Inflammatory macrophage (primary cell): Measurements from ENCODE around the gene CXCL10.
"Not testable (repeated sequence)": the region's sequence is repeated elsewhere in the genome, so short reads cannot be mapped to it uniquely, and the experiment has no call there.

Experiments used
- DNase-seq, 2 donors: peaks; one replicate each; pipeline ENCODE4 v3.0.0-alpha.2; 2020 to 2022

Gene CXCL10

DNA sequence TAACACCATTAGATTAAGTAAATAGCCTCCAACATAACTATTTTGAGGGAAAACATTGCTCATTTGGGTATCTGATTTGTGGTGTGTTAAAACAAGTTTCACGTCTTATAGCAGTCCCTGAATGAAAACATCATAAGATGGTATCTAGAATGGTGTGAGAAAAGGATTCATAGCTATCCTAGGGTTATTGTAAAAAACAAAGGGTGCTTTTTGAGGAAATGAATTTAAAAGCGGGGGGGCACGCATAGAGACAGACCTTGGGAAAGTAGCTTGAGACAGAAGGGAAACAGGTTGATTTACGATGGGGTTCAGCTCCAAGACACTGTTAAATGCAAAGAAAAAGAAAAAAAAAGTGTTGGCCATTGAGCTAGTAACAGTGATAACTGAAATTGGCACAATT is 768 bp upstream of the CXCL10 start:
- no peak for DNase-seq

DNA sequence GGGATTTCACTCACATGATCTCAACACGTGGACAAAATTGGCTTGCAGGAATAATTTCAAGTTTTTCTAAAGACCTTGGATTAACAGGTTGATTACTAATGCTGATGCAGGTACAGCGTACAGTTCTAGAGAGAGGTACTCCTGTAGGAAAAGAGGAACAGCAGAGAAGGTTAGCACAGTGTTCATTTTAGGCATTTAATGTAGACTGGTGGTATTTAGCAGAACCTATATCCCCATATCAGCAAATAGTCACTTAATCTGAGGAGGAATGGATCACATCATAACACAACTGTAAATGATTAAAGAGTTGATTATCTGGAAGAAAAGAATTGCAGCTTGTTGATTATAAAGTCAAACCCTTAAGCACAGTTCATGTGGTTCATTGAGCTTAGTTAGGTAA is 620 bp downstream of the CXCL10 start:
- no peak for DNase-seq

GRCh38 chr4:76022031-76022430 is 1.3 kb downstream of the CXCL10 start:
- no peak for DNase-seq

DNA sequence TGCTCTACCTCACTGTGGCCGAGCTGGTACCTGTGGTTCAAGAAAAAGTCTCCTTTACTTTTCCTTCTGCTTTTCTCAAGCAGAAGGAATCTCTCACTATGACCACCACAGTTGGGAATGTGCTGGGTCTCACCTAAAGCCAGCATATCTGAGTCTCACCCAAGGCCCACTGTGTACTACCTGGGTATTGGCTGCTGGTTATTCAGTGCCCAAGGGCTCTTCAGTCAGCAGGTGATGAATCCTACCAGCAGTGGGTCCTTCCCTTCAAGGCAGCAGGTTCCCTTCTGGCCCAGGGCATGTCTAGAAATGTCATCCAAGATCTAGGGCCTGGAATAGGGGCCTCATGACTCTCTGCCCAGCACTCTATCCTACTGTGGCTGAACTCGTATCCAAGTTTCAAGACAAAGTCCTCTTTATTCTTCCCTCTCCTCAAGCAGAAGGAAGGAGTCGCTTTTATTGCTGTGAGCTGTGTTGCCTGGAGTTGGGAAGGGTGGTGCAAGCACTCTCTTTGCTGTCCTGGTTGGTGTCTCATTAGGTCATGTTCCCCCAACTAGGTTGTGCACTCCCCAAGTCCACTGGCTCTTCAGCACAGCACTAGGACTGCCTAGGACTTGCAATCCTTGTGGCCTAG is 6.1 kb downstream of the CXCL10 start:
- no peak for DNase-seq

DNA sequence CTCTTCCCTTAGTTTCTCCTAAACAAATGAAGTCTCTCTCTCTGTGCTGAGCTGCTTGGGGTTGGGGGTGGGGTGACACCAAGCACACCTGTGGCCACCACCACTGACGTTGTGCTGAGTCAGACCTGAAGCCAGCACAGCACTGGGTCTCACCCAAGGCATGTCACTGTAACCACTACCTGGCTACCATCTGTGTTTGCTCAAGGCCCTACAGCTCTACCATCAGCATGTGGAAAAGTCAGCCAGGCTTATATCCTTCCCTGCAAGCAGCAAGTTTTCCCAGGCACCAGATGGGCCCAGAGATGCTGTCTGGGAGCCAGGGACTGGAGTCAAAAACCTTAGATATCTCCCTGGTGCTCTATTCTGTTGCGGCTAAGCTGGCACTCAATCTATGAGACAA is 6.9 kb downstream of the CXCL10 start:
- DNase-seq, result no peak

DNA sequence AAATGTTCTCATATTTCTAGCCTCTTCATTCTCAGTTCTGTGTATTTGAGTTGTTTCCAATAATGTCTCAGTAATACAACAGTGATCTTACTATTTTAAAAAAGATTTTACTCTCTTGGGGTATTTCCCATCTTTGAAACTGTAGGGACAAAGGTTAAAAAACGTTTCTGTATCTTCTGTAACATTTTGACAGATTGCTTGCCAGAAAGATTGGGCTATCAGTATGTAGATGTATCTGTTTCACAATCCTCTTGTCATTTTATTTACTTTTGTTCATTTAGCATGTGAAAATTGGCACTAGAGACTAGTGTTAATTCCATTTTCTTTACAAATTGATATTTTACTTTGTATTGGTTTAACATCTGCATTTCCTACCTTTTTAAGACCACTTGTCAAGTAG is 9.8 kb downstream of the CXCL10 start:
- no peak for DNase-seq

DNA sequence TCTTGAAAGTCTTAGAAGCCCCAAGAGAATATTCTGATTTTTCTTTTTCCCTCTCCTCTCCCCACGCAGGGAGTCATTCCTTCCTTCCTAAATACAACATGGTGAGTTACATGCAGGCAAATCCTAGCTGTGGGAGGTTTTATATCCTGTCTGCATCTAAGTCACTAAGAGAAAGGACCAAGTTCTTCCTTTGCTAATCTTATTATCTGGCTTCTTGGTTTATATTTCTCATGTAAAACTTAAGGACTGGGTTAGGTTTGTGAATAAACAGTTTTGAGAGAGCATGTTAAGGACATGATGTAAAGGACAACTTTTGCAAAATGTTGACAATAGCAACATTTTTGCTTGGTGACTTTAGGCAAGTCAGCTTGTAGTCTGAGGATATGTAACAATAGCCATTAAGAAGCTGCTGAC is 10.9 kb downstream of the CXCL10 start:
- no peak for DNase-seq

DNA sequence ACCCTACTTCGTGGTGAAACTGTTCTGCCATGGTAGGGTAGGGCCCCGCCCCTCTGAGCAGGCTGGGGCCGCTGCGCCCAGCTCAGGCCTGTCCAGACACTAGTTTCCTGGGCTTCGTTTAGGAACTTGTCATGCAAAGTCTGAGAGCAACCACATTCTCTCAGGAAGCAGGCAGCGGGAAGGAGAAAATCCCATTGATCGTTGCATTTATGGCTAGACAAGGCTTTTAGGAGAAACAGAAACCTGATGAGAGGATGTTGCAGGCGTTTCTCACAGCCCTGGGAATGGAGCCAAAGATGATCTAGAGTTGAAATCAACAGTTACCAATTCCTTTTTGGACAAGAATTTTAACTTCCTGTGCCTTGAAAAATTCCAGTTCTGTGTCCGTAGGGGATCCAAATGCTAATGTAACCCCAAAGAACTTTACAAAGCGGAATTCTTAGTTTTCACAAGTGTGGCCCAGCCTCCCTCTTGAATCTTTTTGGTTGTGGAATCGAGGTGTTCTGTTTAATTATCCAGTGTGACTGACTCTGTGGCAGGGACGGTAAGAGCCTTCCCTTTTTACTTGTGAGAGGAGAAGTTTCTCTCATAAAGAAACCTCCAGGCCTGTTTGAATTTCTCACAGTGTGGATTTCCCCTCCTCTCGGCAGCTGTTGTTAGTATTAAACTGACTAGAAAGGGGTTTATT is 11.5 kb downstream of the CXCL10 start:
- DNase-seq, result peak; percentile 54 to 60

GRCh38 chr4:76011018-76011670 is 12.2 kb downstream of the CXCL10 start:
- DNase-seq, result no peak

GRCh38 chr4:76010576-76010975 is 12.7 kb downstream of the CXCL10 start:
- no peak for DNase-seq

GRCh38 chr4:76009311-76009710 is 14.0 kb downstream of the CXCL10 start:
- DNase-seq, result peak in 1 of 2 donors; percentile 19

GRCh38 chr4:76007089-76007862 is 16.0 kb downstream of the CXCL10 start, which contains the start of gene CXCL9:
Gene CXCL9, minus strand, starts transcription at chr4:76007509. Its CDS starts 60 bp downstream, at chr4:76007449.
- DNase-seq, result no peak

DNA sequence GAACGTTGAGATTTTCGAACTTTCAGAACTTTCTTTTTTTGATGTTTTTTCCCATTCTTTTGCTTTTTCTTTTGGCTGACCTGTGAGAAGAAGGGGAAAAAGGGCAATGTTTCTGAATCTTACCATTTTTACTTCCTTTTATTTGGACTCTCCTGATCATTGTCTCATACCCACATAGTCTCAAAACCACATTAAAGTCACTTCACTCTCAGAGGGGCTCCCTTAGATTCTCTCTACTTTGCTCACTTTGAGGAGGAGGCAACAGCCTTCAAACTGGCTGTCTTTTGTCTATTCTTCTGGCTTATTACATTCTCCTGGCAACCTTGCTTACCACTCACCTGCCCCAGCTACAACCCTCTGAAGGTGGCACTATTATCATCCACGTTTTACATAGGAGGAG is 19.7 kb downstream of the CXCL10 start:
- no peak for DNase-seq

- DNase-seq, result peak; percentile 82 to 91
Observed at GRCh38 chr4:76003035-76003434, 20.3 kb downstream of the CXCL10 start.

DNA sequence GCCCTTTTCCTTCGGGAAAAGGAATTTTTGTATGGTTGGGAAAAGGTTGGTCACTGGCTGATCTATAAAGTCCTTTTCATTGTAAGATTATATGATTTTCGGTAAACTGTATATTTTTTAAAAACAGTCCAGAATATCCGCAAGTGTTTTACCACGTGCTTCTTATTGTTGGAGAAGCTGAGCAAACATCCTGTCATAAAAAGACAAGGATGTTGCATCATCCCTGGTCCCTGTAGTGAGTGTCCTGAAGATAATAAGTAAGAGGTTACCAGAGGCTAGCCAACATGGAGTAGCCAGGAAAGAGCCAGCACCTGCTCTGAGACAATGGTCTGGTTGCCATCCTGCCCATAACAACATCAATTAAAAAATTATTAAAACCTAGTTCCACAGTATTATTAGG is 21.1 kb downstream of the CXCL10 start:
- DNase-seq, result peak; percentile 56 to 64

- peak; percentile 50 to 57 for DNase-seq
Observed at GRCh38 chr4:76001700-76002099, 21.6 kb downstream of the CXCL10 start.

GRCh38 chr4:76000279-76000678 is 23.0 kb downstream of the CXCL10 start:
- DNase-seq, result no peak

DNA sequence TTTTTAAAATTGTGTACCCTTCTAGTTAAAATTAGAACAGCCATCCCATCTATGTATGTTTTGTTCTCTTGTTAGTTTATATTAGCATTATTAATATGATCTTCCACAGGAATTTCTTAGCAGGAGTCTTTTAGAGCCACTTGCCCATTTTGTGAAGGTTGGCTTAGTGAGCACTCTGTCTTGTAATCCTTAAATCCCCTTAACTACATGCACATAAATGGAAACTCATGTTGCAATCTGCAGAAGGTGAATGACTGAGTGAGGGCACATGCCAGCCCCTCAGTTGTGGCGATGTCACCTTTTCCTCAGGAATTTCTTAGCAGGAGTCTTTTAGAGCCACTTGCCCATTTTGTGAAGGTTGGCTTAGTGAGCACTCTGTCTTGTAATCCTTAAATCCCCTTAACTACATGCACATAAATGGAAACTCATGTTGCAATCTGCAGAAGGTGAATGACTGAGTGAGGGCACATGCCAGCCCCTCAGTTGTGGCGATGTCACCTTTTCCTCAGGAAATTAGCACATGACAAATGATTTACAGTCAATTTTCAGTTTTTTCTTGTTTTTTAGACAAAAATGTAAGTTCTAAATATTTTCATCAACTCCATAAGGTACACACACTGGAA is 24.7 kb downstream of the CXCL10 start:
- not testable (repeated sequence) for DNase-seq

DNA sequence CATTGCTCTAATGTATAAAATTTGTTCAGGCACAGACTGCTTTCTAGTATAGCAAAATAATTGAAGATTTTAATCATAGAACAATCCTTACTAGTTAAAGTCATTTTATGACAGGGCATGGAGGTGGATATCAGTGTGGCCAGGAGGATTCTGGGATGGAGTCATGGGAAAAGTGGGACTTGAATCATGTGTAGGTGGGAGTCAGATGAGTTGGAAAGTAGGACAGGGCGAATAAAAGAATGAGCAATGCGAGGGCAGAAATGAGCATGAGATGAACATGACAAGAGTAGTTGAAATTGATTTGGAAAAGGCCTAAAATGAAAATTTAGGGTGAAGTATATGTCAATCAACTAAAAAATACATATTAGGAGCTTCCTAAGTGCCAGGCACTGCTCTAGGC is 25.4 kb downstream of the CXCL10 start:
- DNase-seq, result no peak

DNA sequence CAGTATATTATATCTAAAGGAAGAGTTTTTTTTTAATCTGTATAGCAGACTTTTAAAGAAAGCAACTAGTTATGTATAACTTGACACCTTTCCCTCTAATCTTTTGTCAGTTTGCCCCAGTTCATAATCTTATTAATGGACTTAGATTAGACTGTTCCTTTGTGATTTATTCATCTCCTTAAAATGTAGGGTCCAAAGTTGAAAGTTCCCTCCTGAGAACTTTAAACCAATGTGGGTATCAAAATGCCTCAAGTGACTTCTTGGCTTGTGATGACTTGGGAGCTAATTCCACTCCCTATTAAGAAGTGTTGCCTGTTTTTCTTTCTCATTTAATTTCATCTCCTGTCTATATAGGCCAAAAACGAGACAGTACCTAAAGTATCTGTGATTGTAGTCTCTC is 26.2 kb downstream of the CXCL10 start:
- no peak for DNase-seq

GRCh38 chr4:75995727-75996126 is 27.6 kb downstream of the CXCL10 start:
- peak; percentile 46 to 76 for DNase-seq

DNA sequence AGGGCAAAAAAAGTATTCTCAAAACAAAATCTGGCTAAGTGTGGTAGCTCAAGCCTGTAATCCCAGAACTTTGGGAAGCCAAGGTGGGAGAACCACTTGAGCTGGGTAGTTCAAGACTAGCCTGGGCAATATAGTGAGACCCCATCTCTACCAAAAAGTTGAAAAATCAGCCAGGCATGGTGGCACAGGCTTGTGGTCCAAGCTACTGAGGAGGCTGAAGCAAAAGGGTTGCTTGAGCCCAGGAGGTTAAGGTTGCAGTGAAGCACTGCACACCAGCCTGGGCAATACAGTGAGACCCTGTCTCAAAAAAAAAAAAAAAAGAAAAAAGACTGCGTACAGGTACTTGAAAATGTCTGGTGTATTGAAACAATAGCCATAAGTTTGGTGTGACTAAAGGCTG is 30.8 kb downstream of the CXCL10 start:
- DNase-seq, result no peak
